HepG2 (cell line): ENCODE data around the gene ARTN. TPM values are rescaled to one million over a fixed set of nuclear protein-coding genes. Genes with fewer than 3 reads are reported as not detected.
A peak's percentile ranks its signal among the peaks of the same experiment; 100 is the strongest.

Experiments
- CREM ChIP-seq, 2 experiments: sonication (generic) in 1 of 2; formaldehyde crosslinking in 1 of 2; IDR thresholded peaks; 2 replicates each; pipeline versions ENCODE4 v1.4.0 to v1.6.1; 2016 to 2020; ENCODE audit warnings: antibody characterized with exemption in 1 of 2, mild to moderate bottlenecking in 1 of 2, missing genetic modification reagents in 1 of 2
- FOXA3 ChIP-seq: IDR thresholded peaks from 2 replicates; pipeline ENCODE4 v1.6.1; 2016; ENCODE audit warnings: missing genetic modification reagents, missing compliant biosample characterization
- MTA3 ChIP-seq: sonication (generic); formaldehyde crosslinking; IDR thresholded peaks from 2 replicates; pipeline ENCODE4 v1.4.0; 2020; ENCODE audit warnings: missing genetic modification reagents
- SP140L ChIP-seq: sonication (generic); formaldehyde crosslinking; IDR thresholded peaks from 2 replicates; pipeline ENCODE4 v1.4.0; 2020; ENCODE audit warnings: missing genetic modification reagents, borderline replicate concordance
- ZNF430 ChIP-seq: sonication (generic); formaldehyde crosslinking; IDR thresholded peaks from 2 replicates; pipeline ENCODE4 v1.9.0; 2021; ENCODE audit warnings: mild to moderate bottlenecking, missing genetic modification reagents
- ZNF724P ChIP-seq: sonication (generic); formaldehyde crosslinking; IDR thresholded peaks from 2 replicates; pipeline ENCODE4 v1.8.0; 2022; ENCODE audit warnings: missing genetic modification reagents, borderline replicate concordance
- polyA plus RNA-seq, 8 experiments: library from polyadenylated mRNA; depleted of rRNA in 3 of 8; stranded (reverse) in 7 of 8; unstranded in 1 of 8; fragments of >200 nt; fragmentation: Illumina TruSeq in 4 of 8; extraction: Trizol in 4 of 8; gene quantifications; 2 replicates each; pipeline versions ENCODE4 v1.2.1 to v1.2.3, GENCODE V29; 2011 to 2016; ENCODE audit warnings: low read depth in 4 of 8, missing spikeins in 1 of 8, mixed read lengths in 1 of 8; ENCODE audit not compliant: insufficient read depth in 1 of 8
- total RNA-seq, 5 experiments: library from RNA; depleted of rRNA; stranded (reverse); fragments of >200 nt; fragmentation: Illumina TruSeq; extraction: Trizol; gene quantifications; 2 replicates each; pipeline ENCODE4 v1.2.3, GENCODE V29; 2016; ENCODE audit warnings: low read depth in 1 of 5
- TF ChIP-seq, protein P1 (sequence below): conservative IDR thresholded peaks from 2 replicates; pipeline ENCODE4 v1.6.1; 2018; ENCODE audit warnings: missing genetic modification reagents
- TF ChIP-seq, protein P2 (sequence below): sonication (generic); formaldehyde crosslinking; IDR thresholded peaks from 2 replicates; pipeline ENCODE4 v1.4.0; 2020; ENCODE audit warnings: missing genetic modification reagents
- TF ChIP-seq, protein P3 (sequence below): sonication (generic); formaldehyde crosslinking; IDR thresholded peaks from 2 replicates; pipeline ENCODE4 v1.4.0; 2020; ENCODE audit warnings: missing genetic modification reagents
- TF ChIP-seq, protein P4 (sequence below): IDR thresholded peaks from 2 replicates; pipeline ENCODE4 v1.4.0; 2020; ENCODE audit warnings: mild to moderate bottlenecking, missing genetic modification reagents
- TF ChIP-seq, protein P5 (sequence below): sonication (generic); formaldehyde crosslinking; IDR thresholded peaks from 2 replicates; pipeline ENCODE4 v1.4.0; 2020; ENCODE audit warnings: mild to moderate bottlenecking, missing genetic modification reagents
- TF ChIP-seq, protein P6 (sequence below): sonication (generic); formaldehyde crosslinking; IDR thresholded peaks from 2 replicates; pipeline ENCODE4 v1.5.1; 2020; ENCODE audit warnings: mild to moderate bottlenecking, missing genetic modification reagents, moderate library complexity

The ARTN gene
- total and polyA plus RNA-seq, 2 of the 13 experiments (the other 11 are each of a cell fraction or from before 2014, with no cell fraction given), result 0.11 to 0.62 TPM

DNA sequence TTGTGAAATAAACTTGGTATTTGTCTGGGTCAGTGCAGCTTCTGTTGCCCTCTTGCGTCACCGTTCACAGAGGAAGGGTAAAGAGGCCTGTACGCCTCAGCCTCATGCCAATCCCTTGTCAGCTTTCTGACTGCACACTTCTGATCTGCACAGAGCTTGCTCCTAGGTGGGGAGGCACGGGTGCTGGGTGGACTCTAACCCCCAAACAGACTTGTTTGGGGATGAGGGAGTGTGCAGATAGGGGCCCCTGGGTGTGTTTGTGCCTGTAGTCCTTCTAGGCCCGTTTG, 44.6 kb downstream of the ARTN start (continued):
- TF ChIP-seq, protein P1, sequence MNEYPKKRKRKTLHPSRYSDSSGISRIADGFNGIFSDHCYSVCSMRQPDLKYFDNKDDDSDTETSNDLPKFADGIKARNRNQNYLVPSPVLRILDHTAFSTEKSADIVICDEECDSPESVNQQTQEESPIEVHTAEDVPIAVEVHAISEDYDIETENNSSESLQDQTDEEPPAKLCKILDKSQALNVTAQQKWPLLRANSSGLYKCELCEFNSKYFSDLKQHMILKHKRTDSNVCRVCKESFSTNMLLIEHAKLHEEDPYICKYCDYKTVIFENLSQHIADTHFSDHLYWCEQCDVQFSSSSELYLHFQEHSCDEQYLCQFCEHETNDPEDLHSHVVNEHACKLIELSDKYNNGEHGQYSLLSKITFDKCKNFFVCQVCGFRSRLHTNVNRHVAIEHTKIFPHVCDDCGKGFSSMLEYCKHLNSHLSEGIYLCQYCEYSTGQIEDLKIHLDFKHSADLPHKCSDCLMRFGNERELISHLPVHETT, result 0 out of 2 replicates have a peak, but pooled peaks have one; percentile 11
- 0 out of 2 replicates have a peak, but pooled peaks have one; percentile 71 for TF ChIP-seq ZNF430 (CRISPR knock-in tag)
- TF ChIP-seq, protein P2, sequence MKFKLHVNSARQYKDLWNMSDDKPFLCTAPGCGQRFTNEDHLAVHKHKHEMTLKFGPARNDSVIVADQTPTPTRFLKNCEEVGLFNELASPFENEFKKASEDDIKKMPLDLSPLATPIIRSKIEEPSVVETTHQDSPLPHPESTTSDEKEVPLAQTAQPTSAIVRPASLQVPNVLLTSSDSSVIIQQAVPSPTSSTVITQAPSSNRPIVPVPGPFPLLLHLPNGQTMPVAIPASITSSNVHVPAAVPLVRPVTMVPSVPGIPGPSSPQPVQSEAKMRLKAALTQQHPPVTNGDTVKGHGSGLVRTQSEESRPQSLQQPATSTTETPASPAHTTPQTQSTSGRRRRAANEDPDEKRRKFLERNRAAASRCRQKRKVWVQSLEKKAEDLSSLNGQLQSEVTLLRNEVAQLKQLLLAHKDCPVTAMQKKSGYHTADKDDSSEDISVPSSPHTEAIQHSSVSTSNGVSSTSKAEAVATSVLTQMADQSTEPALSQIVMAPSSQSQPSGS, result peak; percentile 25; the same call in 1 of the 2 replicates
- TF ChIP-seq MTA3, result no peak
- TF ChIP-seq SP140L (CRISPR knock-in tag), result 0 out of 2 replicates have a peak, but pooled peaks have one; percentile 78
- TF ChIP-seq, protein P3, sequence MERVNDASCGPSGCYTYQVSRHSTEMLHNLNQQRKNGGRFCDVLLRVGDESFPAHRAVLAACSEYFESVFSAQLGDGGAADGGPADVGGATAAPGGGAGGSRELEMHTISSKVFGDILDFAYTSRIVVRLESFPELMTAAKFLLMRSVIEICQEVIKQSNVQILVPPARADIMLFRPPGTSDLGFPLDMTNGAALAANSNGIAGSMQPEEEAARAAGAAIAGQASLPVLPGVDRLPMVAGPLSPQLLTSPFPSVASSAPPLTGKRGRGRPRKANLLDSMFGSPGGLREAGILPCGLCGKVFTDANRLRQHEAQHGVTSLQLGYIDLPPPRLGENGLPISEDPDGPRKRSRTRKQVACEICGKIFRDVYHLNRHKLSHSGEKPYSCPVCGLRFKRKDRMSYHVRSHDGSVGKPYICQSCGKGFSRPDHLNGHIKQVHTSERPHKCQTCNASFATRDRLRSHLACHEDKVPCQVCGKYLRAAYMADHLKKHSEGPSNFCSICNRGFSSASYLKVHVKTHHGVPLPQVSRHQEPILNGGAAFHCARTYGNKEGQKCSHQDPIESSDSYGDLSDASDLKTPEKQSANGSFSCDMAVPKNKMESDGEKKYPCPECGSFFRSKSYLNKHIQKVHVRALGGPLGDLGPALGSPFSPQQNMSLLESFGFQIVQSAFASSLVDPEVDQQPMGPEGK (CRISPR knock-in tag), result no peak
- peak; percentile 50; the same call in 1 of the 2 replicates for TF ChIP-seq FOXA3
- TF ChIP-seq, protein P4, sequence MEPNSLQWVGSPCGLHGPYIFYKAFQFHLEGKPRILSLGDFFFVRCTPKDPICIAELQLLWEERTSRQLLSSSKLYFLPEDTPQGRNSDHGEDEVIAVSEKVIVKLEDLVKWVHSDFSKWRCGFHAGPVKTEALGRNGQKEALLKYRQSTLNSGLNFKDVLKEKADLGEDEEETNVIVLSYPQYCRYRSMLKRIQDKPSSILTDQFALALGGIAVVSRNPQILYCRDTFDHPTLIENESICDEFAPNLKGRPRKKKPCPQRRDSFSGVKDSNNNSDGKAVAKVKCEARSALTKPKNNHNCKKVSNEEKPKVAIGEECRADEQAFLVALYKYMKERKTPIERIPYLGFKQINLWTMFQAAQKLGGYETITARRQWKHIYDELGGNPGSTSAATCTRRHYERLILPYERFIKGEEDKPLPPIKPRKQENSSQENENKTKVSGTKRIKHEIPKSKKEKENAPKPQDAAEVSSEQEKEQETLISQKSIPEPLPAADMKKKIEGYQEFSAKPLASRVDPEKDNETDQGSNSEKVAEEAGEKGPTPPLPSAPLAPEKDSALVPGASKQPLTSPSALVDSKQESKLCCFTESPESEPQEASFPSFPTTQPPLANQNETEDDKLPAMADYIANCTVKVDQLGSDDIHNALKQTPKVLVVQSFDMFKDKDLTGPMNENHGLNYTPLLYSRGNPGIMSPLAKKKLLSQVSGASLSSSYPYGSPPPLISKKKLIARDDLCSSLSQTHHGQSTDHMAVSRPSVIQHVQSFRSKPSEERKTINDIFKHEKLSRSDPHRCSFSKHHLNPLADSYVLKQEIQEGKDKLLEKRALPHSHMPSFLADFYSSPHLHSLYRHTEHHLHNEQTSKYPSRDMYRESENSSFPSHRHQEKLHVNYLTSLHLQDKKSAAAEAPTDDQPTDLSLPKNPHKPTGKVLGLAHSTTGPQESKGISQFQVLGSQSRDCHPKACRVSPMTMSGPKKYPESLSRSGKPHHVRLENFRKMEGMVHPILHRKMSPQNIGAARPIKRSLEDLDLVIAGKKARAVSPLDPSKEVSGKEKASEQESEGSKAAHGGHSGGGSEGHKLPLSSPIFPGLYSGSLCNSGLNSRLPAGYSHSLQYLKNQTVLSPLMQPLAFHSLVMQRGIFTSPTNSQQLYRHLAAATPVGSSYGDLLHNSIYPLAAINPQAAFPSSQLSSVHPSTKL (CRISPR knock-in tag), result peak; percentile 20; the same call in 1 of the 2 replicates
- TF ChIP-seq, protein P5, sequence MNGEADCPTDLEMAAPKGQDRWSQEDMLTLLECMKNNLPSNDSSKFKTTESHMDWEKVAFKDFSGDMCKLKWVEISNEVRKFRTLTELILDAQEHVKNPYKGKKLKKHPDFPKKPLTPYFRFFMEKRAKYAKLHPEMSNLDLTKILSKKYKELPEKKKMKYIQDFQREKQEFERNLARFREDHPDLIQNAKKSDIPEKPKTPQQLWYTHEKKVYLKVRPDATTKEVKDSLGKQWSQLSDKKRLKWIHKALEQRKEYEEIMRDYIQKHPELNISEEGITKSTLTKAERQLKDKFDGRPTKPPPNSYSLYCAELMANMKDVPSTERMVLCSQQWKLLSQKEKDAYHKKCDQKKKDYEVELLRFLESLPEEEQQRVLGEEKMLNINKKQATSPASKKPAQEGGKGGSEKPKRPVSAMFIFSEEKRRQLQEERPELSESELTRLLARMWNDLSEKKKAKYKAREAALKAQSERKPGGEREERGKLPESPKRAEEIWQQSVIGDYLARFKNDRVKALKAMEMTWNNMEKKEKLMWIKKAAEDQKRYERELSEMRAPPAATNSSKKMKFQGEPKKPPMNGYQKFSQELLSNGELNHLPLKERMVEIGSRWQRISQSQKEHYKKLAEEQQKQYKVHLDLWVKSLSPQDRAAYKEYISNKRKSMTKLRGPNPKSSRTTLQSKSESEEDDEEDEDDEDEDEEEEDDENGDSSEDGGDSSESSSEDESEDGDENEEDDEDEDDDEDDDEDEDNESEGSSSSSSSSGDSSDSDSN (CRISPR knock-in tag), result peak; percentile 38; the same call in 1 of the 2 replicates
- TF ChIP-seq, protein P6, sequence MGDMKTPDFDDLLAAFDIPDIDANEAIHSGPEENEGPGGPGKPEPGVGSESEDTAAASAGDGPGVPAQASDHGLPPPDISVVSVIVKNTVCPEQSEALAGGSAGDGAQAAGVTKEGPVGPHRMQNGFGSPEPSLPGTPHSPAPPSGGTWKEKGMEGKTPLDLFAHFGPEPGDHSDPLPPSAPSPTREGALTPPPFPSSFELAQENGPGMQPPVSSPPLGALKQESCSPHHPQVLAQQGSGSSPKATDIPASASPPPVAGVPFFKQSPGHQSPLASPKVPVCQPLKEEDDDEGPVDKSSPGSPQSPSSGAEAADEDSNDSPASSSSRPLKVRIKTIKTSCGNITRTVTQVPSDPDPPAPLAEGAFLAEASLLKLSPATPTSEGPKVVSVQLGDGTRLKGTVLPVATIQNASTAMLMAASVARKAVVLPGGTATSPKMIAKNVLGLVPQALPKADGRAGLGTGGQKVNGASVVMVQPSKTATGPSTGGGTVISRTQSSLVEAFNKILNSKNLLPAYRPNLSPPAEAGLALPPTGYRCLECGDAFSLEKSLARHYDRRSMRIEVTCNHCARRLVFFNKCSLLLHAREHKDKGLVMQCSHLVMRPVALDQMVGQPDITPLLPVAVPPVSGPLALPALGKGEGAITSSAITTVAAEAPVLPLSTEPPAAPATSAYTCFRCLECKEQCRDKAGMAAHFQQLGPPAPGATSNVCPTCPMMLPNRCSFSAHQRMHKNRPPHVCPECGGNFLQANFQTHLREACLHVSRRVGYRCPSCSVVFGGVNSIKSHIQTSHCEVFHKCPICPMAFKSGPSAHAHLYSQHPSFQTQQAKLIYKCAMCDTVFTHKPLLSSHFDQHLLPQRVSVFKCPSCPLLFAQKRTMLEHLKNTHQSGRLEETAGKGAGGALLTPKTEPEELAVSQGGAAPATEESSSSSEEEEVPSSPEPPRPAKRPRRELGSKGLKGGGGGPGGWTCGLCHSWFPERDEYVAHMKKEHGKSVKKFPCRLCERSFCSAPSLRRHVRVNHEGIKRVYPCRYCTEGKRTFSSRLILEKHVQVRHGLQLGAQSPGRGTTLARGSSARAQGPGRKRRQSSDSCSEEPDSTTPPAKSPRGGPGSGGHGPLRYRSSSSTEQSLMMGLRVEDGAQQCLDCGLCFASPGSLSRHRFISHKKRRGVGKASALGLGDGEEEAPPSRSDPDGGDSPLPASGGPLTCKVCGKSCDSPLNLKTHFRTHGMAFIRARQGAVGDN (CRISPR knock-in tag), result peak; percentile 87
- TF ChIP-seq ZNF724P, result peak; percentile 17; the same call in 1 of the 2 replicates
- 0 out of 2 replicates have a peak, but pooled peaks have one; percentile 3 for TF ChIP-seq CREM (IDR thresholded peaks at IDR 0.05)
- TF ChIP-seq CREM (CRISPR knock-in tag; IDR thresholded peaks at IDR 0.05), result no peak
